Parathyroid adenoma (tissue), 2 donors: Measurements from ENCODE around the gene PLEKHS1.

Source experiments
- H2AFZ ChIP-seq: fragments of 300-600 bp; sonication (generic); one replicate; pipeline ENCODE4 v1.7.0; 2017; ENCODE audit warnings: antibody characterized with exemption, mild to moderate bottlenecking
- H3K27ac ChIP-seq: fragments of 300-600 bp; sonication (generic); one replicate; pipeline ENCODE4 v1.7.0; 2017
- H3K27me3 ChIP-seq: fragments of 300-600 bp; sonication (generic); one replicate; pipeline ENCODE4 v1.7.0; 2017; ENCODE audit warnings: low read length; ENCODE audit not compliant: control insufficient read depth, insufficient read depth
- H3K36me3 ChIP-seq: fragments of 300-600 bp; sonication (generic); one replicate; pipeline ENCODE4 v1.7.0; 2017; ENCODE audit warnings: low read length; ENCODE audit not compliant: control insufficient read depth, insufficient read depth
- H3K4me1 ChIP-seq: fragments of 300-600 bp; sonication (generic); one replicate; pipeline ENCODE4 v1.7.0; 2017; ENCODE audit warnings: control low read depth
- H3K4me2 ChIP-seq: fragments of 300-600 bp; sonication (generic); one replicate; pipeline ENCODE4 v1.7.0; 2017; ENCODE audit warnings: low read length
- H3K4me3 ChIP-seq: fragments of 300-600 bp; sonication (generic); one replicate; pipeline ENCODE4 v1.7.0; 2017; ENCODE audit warnings: low read depth, low read length
- H3K79me2 ChIP-seq: fragments of 300-600 bp; sonication (generic); one replicate; pipeline ENCODE4 v1.7.0; 2017; ENCODE audit warnings: control low read depth
- H3K9ac ChIP-seq: fragments of 300-600 bp; sonication (generic); one replicate; pipeline ENCODE4 v1.7.0; 2017; ENCODE audit warnings: mild to moderate bottlenecking
- H3K9me3 ChIP-seq: fragments of 300-600 bp; sonication (generic); one replicate; pipeline ENCODE4 v1.7.0; 2017; ENCODE audit warnings: low read length; ENCODE audit not compliant: control insufficient read depth
- CTCF ChIP-seq: fragments of 300-600 bp; sonication (generic); IDR thresholded peaks from one replicate; pipeline ENCODE4 v1.7.0; 2017; ENCODE audit warnings: antibody characterized with exemption, mild to moderate bottlenecking
- donor health status: primary hyperparathyroidism.

Gene PLEKHS1

GRCh38 chr10:113776553-113776952 is 25.1 kb downstream of the PLEKHS1 start:
- no peaks in the 10 kb centered on the region for H3K36me3 ChIP-seq
- H3K9ac ChIP-seq = no peak overlapping the region
- no peak overlapping the region for H2AFZ ChIP-seq
- no peaks in the 10 kb centered on the region for H3K79me2 ChIP-seq
- H3K27me3 ChIP-seq = no peaks in the 10 kb centered on the region
- no peak for TF ChIP-seq CTCF
- H3K4me3 ChIP-seq = no peak overlapping the region
- no peaks in the 10 kb centered on the region for H3K4me1 ChIP-seq
- no peak overlapping the region for H3K27ac ChIP-seq
- no peak overlapping the region for H3K4me2 ChIP-seq
- H3K9me3 ChIP-seq = no peaks in the 10 kb centered on the region

- no peaks in the 10 kb centered on the region for H3K9me3 ChIP-seq
- no peak overlapping the region for H3K9ac ChIP-seq
- no peak overlapping the region for H2AFZ ChIP-seq
- no peak overlapping the region for H3K4me2 ChIP-seq
- H3K27me3 ChIP-seq = no peaks in the 10 kb centered on the region
- H3K79me2 ChIP-seq = no peaks in the 10 kb centered on the region
- H3K36me3 ChIP-seq = no peaks in the 10 kb centered on the region
- no peak overlapping the region for H3K4me3 ChIP-seq
- H3K27ac ChIP-seq = no peak overlapping the region
- no peaks in the 10 kb centered on the region for H3K4me1 ChIP-seq
- TF ChIP-seq CTCF = no peak
Observed at GRCh38 chr10:113780681-113781250, 29.3 kb downstream of the PLEKHS1 start.

GRCh38 chr10:113782367-113782766 is 30.9 kb downstream of the PLEKHS1 start:
- no peak for TF ChIP-seq CTCF
- Histone ChIP-seq H3K4me1 (no peaks in the 10 kb centered on the region), H3K27me3 (no peaks in the 10 kb centered on the region), H3K79me2 (no peaks in the 10 kb centered on the region), H3K36me3 (no peaks in the 10 kb centered on the region), H3K9me3 (no peaks in the 10 kb centered on the region), H3K4me3 (no peak overlapping the region), H2AFZ (no peak overlapping the region), H3K4me2 (no peak overlapping the region), H3K27ac (no peak overlapping the region), H3K9ac (no peak overlapping the region)

GRCh38 chr10:113782986-113783704 is 31.7 kb downstream of the PLEKHS1 start:
- no peak overlapping the region for H3K27ac ChIP-seq
- no peak overlapping the region for H3K4me2 ChIP-seq
- H3K79me2 ChIP-seq = no peaks in the 10 kb centered on the region
- TF ChIP-seq CTCF = no peak
- H3K4me3 ChIP-seq = no peak overlapping the region
- H3K4me1 ChIP-seq = no peaks in the 10 kb centered on the region
- no peak overlapping the region for H2AFZ ChIP-seq
- H3K27me3 ChIP-seq = no peaks in the 10 kb centered on the region
- no peak overlapping the region for H3K9ac ChIP-seq
- no peaks in the 10 kb centered on the region for H3K36me3 ChIP-seq
- no peaks in the 10 kb centered on the region for H3K9me3 ChIP-seq

GRCh38 chr10:113788604-113789083 is 37.2 kb downstream of the PLEKHS1 start:
- H3K9me3 ChIP-seq = no peaks in the 10 kb centered on the region
- no peaks in the 10 kb centered on the region for H3K79me2 ChIP-seq
- no peak overlapping the region for H3K27ac ChIP-seq
- TF ChIP-seq CTCF = no peak
- H3K4me2 ChIP-seq = no peak overlapping the region
- no peak overlapping the region for H2AFZ ChIP-seq
- no peak overlapping the region for H3K4me3 ChIP-seq
- H3K36me3 ChIP-seq = no peaks in the 10 kb centered on the region
- H3K27me3 ChIP-seq = no peaks in the 10 kb centered on the region
- H3K4me1 ChIP-seq = no peaks in the 10 kb centered on the region
- no peak overlapping the region for H3K9ac ChIP-seq
